Esophagus muscularis mucosa (tissue), 4 donors: ENCODE results near the gene NBAS. TPM values are rescaled to one million over a fixed set of nuclear protein-coding genes. Genes with fewer than 3 reads are reported as not detected.

Source experiments
- DNase-seq: peaks from one replicate; pipeline ENCODE4 v3.0.0-alpha.2; 2017; ENCODE audit errors: extremely low spot score
- H3K27ac ChIP-seq, 4 donors: fragments of 200-600 bp; sonication (generic); replicated peaks in 1 of 4; 1 replicate in 3 of 4; 2 replicates in 1 of 4; pipeline ENCODE4 v1.5.1; 2016 to 2019; ENCODE audit warnings: mild to moderate bottlenecking in 1 of 4
- H3K27me3 ChIP-seq, 4 donors: fragments of 200-600 bp; sonication (generic); one replicate each; pipeline versions ENCODE4 v1.5.1 to v1.6.0; 2016 to 2019
- H3K36me3 ChIP-seq, 4 donors: fragments of 200-600 bp; sonication (generic); one replicate each; pipeline ENCODE4 v1.5.1; 2016 to 2019
- H3K4me1 ChIP-seq, 4 donors: fragments of 200-600 bp; sonication (generic); one replicate each; pipeline ENCODE4 v1.5.1; 2016 to 2019
- H3K4me3 ChIP-seq, 4 donors: fragments of 200-600 bp; sonication (generic); 1 replicate in 2 of 4; 2 replicates in 2 of 4; pipeline ENCODE4 v1.5.1; 2016 to 2019; ENCODE audit warnings: mild to moderate bottlenecking in 4 of 4, moderate library complexity in 1 of 4
- H3K9me3 ChIP-seq, 4 donors: fragments of 200-600 bp; sonication (generic); 1 replicate in 3 of 4; 2 replicates in 1 of 4; pipeline ENCODE4 v1.5.1; 2016 to 2019
- EP300 ChIP-seq: sonication (generic); formaldehyde crosslinking; IDR thresholded peaks from one replicate; pipeline ENCODE4 v1.6.1; 2017; ENCODE audit warnings: antibody characterized with exemption
- POLR2A ChIP-seq: fragments of 450-650 bp; IDR thresholded peaks from one replicate; pipeline ENCODE4 v1.6.1; 2017; ENCODE audit warnings: antibody characterized with exemption, moderate library complexity, mild to moderate bottlenecking, low read depth
- POLR2AphosphoS5 ChIP-seq, 2 donors: sonication (generic); formaldehyde crosslinking; IDR thresholded peaks; one replicate each; pipeline ENCODE4 v1.6.1; 2017; ENCODE audit warnings: antibody characterized with exemption in 2 of 2
- WGBS: methylation state at CpG from one replicate; pipeline ENCODE4 v1.1.5; 2018; 5-methylcytosine and 5-hydroxymethylcytosine counted together
- intact Hi-C: fragments of 100-400 bp; cut with DNase I; formaldehyde crosslinking; loops from one replicate; pipeline ENCODE4 v1.15.1; 2023
- total RNA-seq, 4 donors: library from RNA; depleted of rRNA; stranded (reverse); fragments of >200 nt; gene quantifications; one replicate each; pipeline versions ENCODE4 v1.1.0 to v1.2.1, GENCODE V29; 2016
- TF ChIP-seq, protein P1 (sequence below), 3 experiments: fragments of 200-600 bp in 2 of 3; fragments of 450-650 bp in 1 of 3; sonication (generic) in 2 of 3; IDR thresholded peaks; one replicate each; pipeline ENCODE4 v1.5.1; 2017 to 2019; ENCODE audit warnings: antibody characterized with exemption in 3 of 3, mild to moderate bottlenecking in 2 of 3, moderate library complexity in 1 of 3

NBAS gene
- total RNA-seq, 4 donors from 2014 or later = 39.2 to 43.6 (median 42.0) TPM

DNA sequence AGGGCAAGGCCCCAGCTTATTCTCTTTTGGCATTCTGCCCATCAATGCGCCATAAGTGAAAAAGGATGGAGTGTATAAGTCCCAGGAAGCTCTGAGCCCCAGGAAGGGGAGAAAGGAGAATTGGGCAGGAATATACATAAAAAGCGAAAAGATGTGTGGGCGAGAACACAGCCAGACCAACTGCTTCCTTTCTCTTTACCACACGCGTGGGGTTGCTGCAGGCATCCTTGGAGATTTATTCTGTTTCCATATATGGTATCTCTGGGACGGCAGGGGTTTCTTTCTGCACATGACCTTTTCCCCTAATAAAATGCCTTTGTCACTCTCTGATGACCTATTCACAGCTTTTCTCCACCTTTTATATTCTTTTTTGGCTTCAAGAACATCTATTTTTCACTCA, 440.5 kb downstream of the NBAS start:
- Histone ChIP-seq H3K4me1 (no peaks in the 10 kb centered on the region), H3K27ac (no peak overlapping the region), H3K4me3 (no peak overlapping the region), H3K36me3 (no peaks in the 10 kb centered on the region), H3K27me3 (no peaks in the 10 kb centered on the region), H3K9me3 (no peaks in the 10 kb centered on the region)
- 64% methylated on average over 6 of the region's 6 CpGs for WGBS
- intact Hi-C loops = no loop called here
- DNase-seq = no peak
- TF ChIP-seq, protein P1, sequence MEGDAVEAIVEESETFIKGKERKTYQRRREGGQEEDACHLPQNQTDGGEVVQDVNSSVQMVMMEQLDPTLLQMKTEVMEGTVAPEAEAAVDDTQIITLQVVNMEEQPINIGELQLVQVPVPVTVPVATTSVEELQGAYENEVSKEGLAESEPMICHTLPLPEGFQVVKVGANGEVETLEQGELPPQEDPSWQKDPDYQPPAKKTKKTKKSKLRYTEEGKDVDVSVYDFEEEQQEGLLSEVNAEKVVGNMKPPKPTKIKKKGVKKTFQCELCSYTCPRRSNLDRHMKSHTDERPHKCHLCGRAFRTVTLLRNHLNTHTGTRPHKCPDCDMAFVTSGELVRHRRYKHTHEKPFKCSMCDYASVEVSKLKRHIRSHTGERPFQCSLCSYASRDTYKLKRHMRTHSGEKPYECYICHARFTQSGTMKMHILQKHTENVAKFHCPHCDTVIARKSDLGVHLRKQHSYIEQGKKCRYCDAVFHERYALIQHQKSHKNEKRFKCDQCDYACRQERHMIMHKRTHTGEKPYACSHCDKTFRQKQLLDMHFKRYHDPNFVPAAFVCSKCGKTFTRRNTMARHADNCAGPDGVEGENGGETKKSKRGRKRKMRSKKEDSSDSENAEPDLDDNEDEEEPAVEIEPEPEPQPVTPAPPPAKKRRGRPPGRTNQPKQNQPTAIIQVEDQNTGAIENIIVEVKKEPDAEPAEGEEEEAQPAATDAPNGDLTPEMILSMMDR (IDR thresholded peaks at IDR 0.05) = no peak
- TF ChIP-seq EP300 (no peak), POLR2AphosphoS5 (IDR thresholded peaks at IDR 0.05) (no peak), POLR2A (no peak)

DNA sequence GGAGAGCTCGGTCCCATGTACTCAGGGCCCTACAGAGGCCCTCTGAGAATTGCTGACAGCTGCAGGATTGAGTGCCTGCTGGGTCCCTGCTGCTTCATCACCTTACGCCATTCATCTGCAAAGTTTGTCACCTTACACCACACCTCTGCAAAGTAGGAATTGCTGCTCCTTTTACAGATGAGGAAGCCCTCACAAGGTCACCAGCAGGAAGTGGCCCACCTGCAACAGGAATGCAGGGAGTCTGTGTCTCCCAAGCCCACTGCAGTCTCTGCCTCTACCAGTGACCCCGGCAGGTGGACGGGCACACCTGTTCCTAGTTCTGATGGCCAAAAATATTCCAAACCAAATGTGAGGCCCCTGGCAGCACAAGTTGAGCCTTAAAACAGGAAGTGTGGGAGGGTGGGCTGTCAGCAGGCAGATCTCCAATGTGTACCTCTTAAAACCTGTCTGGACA, 441.4 kb downstream of the NBAS start:
- H3K27me3 ChIP-seq = no peaks in the 10 kb centered on the region
- whole genome bisulfite sequencing = 80% methylated on average over 4 of the region's 4 CpGs
- no peaks in the 10 kb centered on the region for H3K36me3 ChIP-seq
- no peak for DNase-seq
- H3K9me3 ChIP-seq = no peaks in the 10 kb centered on the region
- no peak overlapping the region for H3K27ac ChIP-seq
- H3K4me3 ChIP-seq = no peak overlapping the region
- H3K4me1 ChIP-seq = no peaks in the 10 kb centered on the region
- intact Hi-C loops = no loop called here
- TF ChIP-seq, protein P1 (IDR thresholded peaks at IDR 0.05) = no peak
- TF ChIP-seq POLR2AphosphoS5 (IDR thresholded peaks at IDR 0.05) (no peak), POLR2A (no peak), EP300 (no peak)

DNA sequence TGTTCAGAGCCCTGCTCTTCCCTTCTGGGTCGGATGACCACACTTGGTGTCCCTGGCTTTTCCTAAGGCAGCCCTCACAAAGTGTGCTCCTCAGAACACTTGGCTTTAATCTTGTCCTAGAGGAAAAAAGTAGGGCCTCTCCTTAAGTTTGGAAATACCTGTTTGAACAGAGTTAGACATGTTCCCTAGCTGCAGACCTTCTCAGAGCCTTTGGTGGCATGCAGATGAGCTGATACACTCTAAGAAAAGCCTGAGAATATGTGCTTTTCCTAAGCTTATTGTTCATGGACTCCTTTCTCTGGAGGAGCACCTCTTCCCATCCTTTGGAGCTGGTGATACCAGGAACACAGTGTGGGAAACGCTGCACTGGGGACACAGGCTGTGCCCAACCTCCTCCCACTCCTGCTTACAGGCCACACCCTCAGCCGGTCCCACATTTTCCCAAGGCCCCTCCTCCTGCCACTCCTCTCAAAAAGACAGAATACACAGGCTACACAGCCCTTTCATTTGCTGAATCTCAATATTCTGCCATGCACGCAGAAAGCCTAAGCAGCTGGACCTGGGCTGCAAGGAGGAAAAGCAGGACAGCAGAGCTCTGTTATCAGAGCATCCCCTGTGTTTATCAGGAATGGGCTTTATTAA, 443.6 kb downstream of the NBAS start:
- intact Hi-C loops = no loop called here
- Histone ChIP-seq H3K4me3 (no peak overlapping the region), H3K9me3 (peaks cover 0 to 16% (median 3%) of the 10 kb centered on the region in 4 donors), H3K36me3 (no peaks in the 10 kb centered on the region), H3K27me3 (no peaks in the 10 kb centered on the region), H3K4me1 (no peaks in the 10 kb centered on the region), H3K27ac (no peak overlapping the region)
- WGBS = 78% methylated on average over 3 of the region's 4 CpGs
- no peak for TF ChIP-seq EP300
- TF ChIP-seq, protein P1 (IDR thresholded peaks at IDR 0.05) = no peak
- TF ChIP-seq POLR2A = no peak
- no peak for TF ChIP-seq POLR2AphosphoS5 (IDR thresholded peaks at IDR 0.05)
- no peak for DNase-seq

Other genes with a start within 250 kb of the NBAS start
- gene DDX1, start 30.5 kb upstream of the NBAS start, total RNA-seq = 10 to 100 TPM; 58.3 to 90.5 (median 60.8) TPM